ENCODE measurements around the gene GOPC.
"Not testable (repeated sequence)": the region's sequence is repeated elsewhere in the genome, so short reads cannot be mapped to it uniquely, and the experiment has no call there.

The GOPC gene

GRCh38 chr6:117517995-117518394 lies 84.3 kb downstream of the GOPC start:
- not testable (repeated sequence) for H3K27ac Mint-ChIP-seq, H3K9me3 Mint-ChIP-seq, H3K4me1 Mint-ChIP-seq, H3K4me3 Mint-ChIP-seq, H3K36me3 Mint-ChIP-seq
- peaks cover 10% of the 10 kb centered on the region for H3K27me3 Mint-ChIP-seq

- Mint-ChIP-seq H3K27me3 (peaks cover 8% of the 10 kb centered on the region), H3K4me3 (no peak overlapping the region), H3K4me1 (no peaks in the 10 kb centered on the region), H3K27ac (no peak overlapping the region), H3K9me3 (no peaks in the 10 kb centered on the region), H3K36me3 (no peaks in the 10 kb centered on the region)
Observed at GRCh38 chr6:117515326-117515725, 87.0 kb downstream of the GOPC start.

- Mint-ChIP-seq H3K36me3 (no peaks in the 10 kb centered on the region), H3K4me3 (no peak overlapping the region), H3K4me1 (no peaks in the 10 kb centered on the region)
Observed at GRCh38 chr6:117514655-117515054, 87.7 kb downstream of the GOPC start.

GRCh38 chr6:117513778-117514365 lies 88.4 kb downstream of the GOPC start:
- no peaks in the 10 kb centered on the region for H3K4me1 Mint-ChIP-seq
- H3K9me3 Mint-ChIP-seq, result no peaks in the 10 kb centered on the region
- H3K27me3 Mint-ChIP-seq, result peaks cover 8% of the 10 kb centered on the region
- H3K36me3 Mint-ChIP-seq, result no peaks in the 10 kb centered on the region
- no peak overlapping the region for H3K4me3 Mint-ChIP-seq
- no peak overlapping the region for H3K27ac Mint-ChIP-seq

More at GRCh38 chr6:117514655-117515054, 87.7 kb downstream of the GOPC start:
- Mint-ChIP-seq H3K27ac (no peak overlapping the region), H3K9me3 (no peaks in the 10 kb centered on the region), H3K27me3 (peaks cover 8% of the 10 kb centered on the region)

- Mint-ChIP-seq H3K36me3 (no peaks in the 10 kb centered on the region), H3K4me3 (no peak overlapping the region), H3K4me1 (no peaks in the 10 kb centered on the region), H3K27me3 (peaks cover 8% of the 10 kb centered on the region), H3K27ac (no peak overlapping the region), H3K9me3 (no peaks in the 10 kb centered on the region)
Observed at GRCh38 chr6:117512987-117513573, 89.2 kb downstream of the GOPC start.

- Mint-ChIP-seq H3K4me3 (no peak overlapping the region), H3K9me3 (no peaks in the 10 kb centered on the region), H3K4me1 (no peaks in the 10 kb centered on the region), H3K27ac (no peak overlapping the region), H3K27me3 (peaks cover 8% of the 10 kb centered on the region), H3K36me3 (no peaks in the 10 kb centered on the region)
Observed at GRCh38 chr6:117512056-117512828, 90.1 kb downstream of the GOPC start.
